AG04449 (cell line): Measurements from ENCODE around the gene WDFY2.

Experiments
- CTCF ChIA-PET: fragments of 350-600 bp; formaldehyde crosslinking; extraction: SDS; loops from one replicate; lab custom pipeline; 2021; ENCODE audit warnings: antibody characterized with exemption; lab: Yijun Ruan, JAX
- POLR2A ChIA-PET: fragments of 400-600, 350-600 bp; formaldehyde crosslinking; extraction: SDS; loops from one replicate; lab custom pipeline; 2020; ENCODE audit warnings: antibody characterized with exemption, inconsistent platforms; lab: Yijun Ruan, JAX
- DNase-seq: peaks from one replicate; pipeline ENCODE4 v3.0.0-alpha.2; 2010; ENCODE audit warnings: low read depth, low spot score
- H3K4me3 ChIP-seq: 2 replicates; pipeline ENCODE4 v1.5.1; 2011; ENCODE audit warnings: low read depth, mild to moderate bottlenecking, control low read depth, low read length
- CTCF ChIP-seq: IDR thresholded peaks from one replicate; pipeline ENCODE4 v1.5.1; 2011; ENCODE audit warnings: mild to moderate bottlenecking, moderate library complexity, low read length, control low read depth, inconsistent platforms; ENCODE audit not compliant: insufficient read depth; ENCODE audit errors: missing control alignments

Gene WDFY2

GRCh38 chr13:51620165-51620983 lies 36.1 kb downstream of the WDFY2 start:
- CTCF ChIA-PET: interaction anchor here (0.6 to 1.9 kb wide), 2 partner anchors 8 to 138 kb away, joined by 4 to 8 read pairs; no protein-coding TSS in a partner anchor
- POLR2A ChIA-PET: interaction anchor here (0.8 to 1.6 kb wide), 3 partner anchors 10 to 168 kb away, joined by 3 to 11 read pairs (median 3); partner anchors contain the start of gene INTS6

GRCh38 chr13:51621602-51622001 lies 37.3 kb downstream of the WDFY2 start:
- no peak overlapping the region for H3K4me3 ChIP-seq
- POLR2A ChIA-PET: interaction anchor here (1.1 kb wide), 1 partner anchor 169 kb away, joined by 3 read pairs; the partner anchor contains the start of gene INTS6
- TF ChIP-seq CTCF: no peak
- CTCF ChIA-PET: no interaction called here
- no peak for DNase-seq

More at GRCh38 chr13:51620165-51620983, 36.1 kb downstream of the WDFY2 start:
- no peak for DNase-seq
- H3K4me3 ChIP-seq: no peak overlapping the region
- no peak for TF ChIP-seq CTCF

- no peak overlapping the region for H3K4me3 ChIP-seq
- POLR2A ChIA-PET: no interaction called here
- DNase-seq: no peak
- no peak for TF ChIP-seq CTCF
- CTCF ChIA-PET: interaction anchor here (1.1 kb wide), 1 partner anchor 12 kb away, joined by 5 read pairs; no protein-coding TSS in a partner anchor
Measured at GRCh38 chr13:51623473-51623872, 39.2 kb downstream of the WDFY2 start.

GRCh38 chr13:51624207-51624606 lies 39.9 kb downstream of the WDFY2 start:
- H3K4me3 ChIP-seq: no peak overlapping the region
- no peak for TF ChIP-seq CTCF
- ChIA-PET POLR2A (no interaction called here), CTCF (interaction anchor here (1.1 kb wide), 1 partner anchor 11 kb away, joined by 5 read pairs; no protein-coding TSS in a partner anchor)
- no peak for DNase-seq

- ChIA-PET POLR2A (interaction anchor here (0.6 kb wide), 1 partner anchor 13 kb away, joined by 3 read pairs; no protein-coding TSS in a partner anchor), CTCF (interaction anchor here (1.6 kb wide), 1 partner anchor 10 kb away, joined by 4 read pairs; no protein-coding TSS in a partner anchor)
- TF ChIP-seq CTCF: no peak
- no peak for DNase-seq
- H3K4me3 ChIP-seq: no peak overlapping the region
Measured at GRCh38 chr13:51624695-51625345, 40.6 kb downstream of the WDFY2 start.
